ENCODE results near the gene ANKRD34A.

DNA sequence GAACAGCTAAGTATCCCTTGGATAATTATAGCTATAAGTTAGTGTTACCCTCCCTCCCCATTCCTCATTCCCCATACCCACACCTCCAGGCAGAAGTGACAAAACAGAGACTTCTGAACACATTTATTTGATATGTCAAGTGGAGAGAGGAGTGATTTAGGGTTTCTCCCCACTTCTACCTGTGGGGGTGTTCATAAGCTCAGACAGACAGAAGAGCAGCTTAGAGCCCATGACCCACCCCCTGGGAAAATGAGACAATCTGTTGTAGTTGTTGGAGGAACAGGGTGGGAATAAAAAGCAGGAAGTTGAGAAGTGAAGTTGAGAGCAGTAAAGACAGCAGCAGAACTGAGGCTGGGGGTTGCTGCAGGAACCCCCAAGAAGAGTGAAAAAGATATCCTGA, 5.0 kb downstream of the ANKRD34A start:
- TF ChIP-seq, protein P1, sequence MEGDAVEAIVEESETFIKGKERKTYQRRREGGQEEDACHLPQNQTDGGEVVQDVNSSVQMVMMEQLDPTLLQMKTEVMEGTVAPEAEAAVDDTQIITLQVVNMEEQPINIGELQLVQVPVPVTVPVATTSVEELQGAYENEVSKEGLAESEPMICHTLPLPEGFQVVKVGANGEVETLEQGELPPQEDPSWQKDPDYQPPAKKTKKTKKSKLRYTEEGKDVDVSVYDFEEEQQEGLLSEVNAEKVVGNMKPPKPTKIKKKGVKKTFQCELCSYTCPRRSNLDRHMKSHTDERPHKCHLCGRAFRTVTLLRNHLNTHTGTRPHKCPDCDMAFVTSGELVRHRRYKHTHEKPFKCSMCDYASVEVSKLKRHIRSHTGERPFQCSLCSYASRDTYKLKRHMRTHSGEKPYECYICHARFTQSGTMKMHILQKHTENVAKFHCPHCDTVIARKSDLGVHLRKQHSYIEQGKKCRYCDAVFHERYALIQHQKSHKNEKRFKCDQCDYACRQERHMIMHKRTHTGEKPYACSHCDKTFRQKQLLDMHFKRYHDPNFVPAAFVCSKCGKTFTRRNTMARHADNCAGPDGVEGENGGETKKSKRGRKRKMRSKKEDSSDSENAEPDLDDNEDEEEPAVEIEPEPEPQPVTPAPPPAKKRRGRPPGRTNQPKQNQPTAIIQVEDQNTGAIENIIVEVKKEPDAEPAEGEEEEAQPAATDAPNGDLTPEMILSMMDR (IDR thresholded peaks at IDR 0.05), result no peak
- no peak for TF ChIP-seq POLR2A (IDR thresholded peaks at IDR 0.05)

Data from breast epithelium (tissue), 3 donors.